Effector memory CD4-positive, alpha-beta T cell (primary cell): ENCODE data around the gene CCDC87.
A peak's percentile ranks its signal among the peaks of the same experiment; 100 is the strongest.
"Not testable (repeated sequence)": the region's sequence is repeated elsewhere in the genome, so short reads cannot be mapped to it uniquely, and the experiment has no call there.

ENCODE experiments used
- DNase-seq, 3 donors: peaks; one replicate each; pipeline ENCODE4 v3.0.0-alpha.2; 2020
- H3K27ac ChIP-seq: 2 replicates; pipeline ENCODE4 v1.7.0; 2013; ENCODE audit warnings: mild to moderate bottlenecking, low read length, moderate library complexity; ENCODE audit not compliant: insufficient read depth, poor library complexity, severe bottlenecking
- H3K27me3 ChIP-seq: replicated peaks from 2 replicates; pipeline ENCODE4 v1.7.0; 2013; ENCODE audit warnings: mild to moderate bottlenecking, low read length; ENCODE audit not compliant: insufficient read depth, control insufficient read depth, poor library complexity, severe bottlenecking
- H3K36me3 ChIP-seq: 2 replicates; pipeline ENCODE4 v1.7.0; 2013; ENCODE audit warnings: mild to moderate bottlenecking, low read length, moderate library complexity; ENCODE audit not compliant: control insufficient read depth, insufficient read depth
- H3K4me1 ChIP-seq: 2 replicates; pipeline ENCODE4 v1.7.0; 2013; ENCODE audit warnings: low read length, mild to moderate bottlenecking; ENCODE audit not compliant: control insufficient read depth, insufficient read depth, poor library complexity, severe bottlenecking
- H3K4me3 ChIP-seq: 2 replicates; pipeline ENCODE4 v1.7.0; 2013; ENCODE audit warnings: low read length, low read depth, mild to moderate bottlenecking; ENCODE audit not compliant: insufficient read depth, poor library complexity, severe bottlenecking
- H3K9me3 ChIP-seq: 2 replicates; pipeline ENCODE4 v1.7.0; 2013; ENCODE audit warnings: mild to moderate bottlenecking, low read length, moderate library complexity; ENCODE audit not compliant: control insufficient read depth

Gene CCDC87

GRCh38 chr11:66600219-66600618, 7.4 kb upstream of the CCDC87 start:
- H3K9me3 ChIP-seq: no peaks in the 10 kb centered on the region
- H3K27me3 ChIP-seq: no peaks in the 10 kb centered on the region
- H3K4me1 ChIP-seq: no peaks in the 10 kb centered on the region
- H3K36me3 ChIP-seq: peaks cover 16% of the 10 kb centered on the region
- H3K27ac ChIP-seq: no peak overlapping the region
- H3K4me3 ChIP-seq: no peak overlapping the region
- DNase-seq: no peak

GRCh38 chr11:66598993-66599392, 6.1 kb upstream of the CCDC87 start:
- H3K4me1 ChIP-seq: no peaks in the 10 kb centered on the region
- H3K27me3 ChIP-seq: no peaks in the 10 kb centered on the region
- no peak overlapping the region for H3K27ac ChIP-seq
- peaks cover 16% of the 10 kb centered on the region for H3K36me3 ChIP-seq
- H3K4me3 ChIP-seq: no peak overlapping the region
- DNase-seq: no peak
- no peaks in the 10 kb centered on the region for H3K9me3 ChIP-seq

GRCh38 chr11:66595245-66595904, 2.5 kb upstream of the CCDC87 start:
- DNase-seq: no peak
- Histone ChIP-seq H3K4me3 (no peak overlapping the region), H3K4me1 (peaks cover 11% of the 10 kb centered on the region), H3K9me3 (no peaks in the 10 kb centered on the region), H3K27ac (no peak overlapping the region), H3K27me3 (no peaks in the 10 kb centered on the region), H3K36me3 (peaks cover 13% of the 10 kb centered on the region)

- Histone ChIP-seq H3K27ac (no peak overlapping the region), H3K27me3 (no peaks in the 10 kb centered on the region)
Measured at GRCh38 chr11:66593650-66594049, 787 bp upstream of the CCDC87 start.

GRCh38 chr11:66593303-66593635, 406 bp upstream of the CCDC87 start:
- H3K4me1 ChIP-seq: peaks cover 11% of the 10 kb centered on the region

More at GRCh38 chr11:66593650-66594049, 787 bp upstream of the CCDC87 start:
- Histone ChIP-seq H3K36me3 (no peaks in the 10 kb centered on the region), H3K9me3 (no peaks in the 10 kb centered on the region), H3K4me1 (peaks cover 11% of the 10 kb centered on the region), H3K4me3 (peak overlapping the region; percentile 65)
- DNase-seq: no peak

GRCh38 chr11:66591175-66591574, 1.7 kb downstream of the CCDC87 start:
- Histone ChIP-seq H3K27me3 (no peaks in the 10 kb centered on the region), H3K27ac (no peak overlapping the region), H3K9me3 (no peaks in the 10 kb centered on the region), H3K4me1 (peaks cover 11% of the 10 kb centered on the region), H3K4me3 (no peak overlapping the region), H3K36me3 (no peaks in the 10 kb centered on the region)
- DNase-seq: no peak

More at GRCh38 chr11:66593303-66593635, 406 bp upstream of the CCDC87 start:
- Histone ChIP-seq H3K27ac (peak overlapping the region; percentile 81), H3K36me3 (no peaks in the 10 kb centered on the region), H3K27me3 (no peaks in the 10 kb centered on the region), H3K4me3 (peak overlapping the region; percentile 65), H3K9me3 (no peaks in the 10 kb centered on the region)
- no peak for DNase-seq

- H3K36me3 ChIP-seq: no peaks in the 10 kb centered on the region
- no peak overlapping the region for H3K27ac ChIP-seq
- H3K4me1 ChIP-seq: peaks cover 11% of the 10 kb centered on the region
- no peak overlapping the region for H3K4me3 ChIP-seq
- no peaks in the 10 kb centered on the region for H3K27me3 ChIP-seq
- no peaks in the 10 kb centered on the region for H3K9me3 ChIP-seq
- no peak for DNase-seq
Measured at GRCh38 chr11:66589996-66590675, 2.7 kb downstream of the CCDC87 start.

- DNase-seq, H3K27ac ChIP-seq, H3K36me3 ChIP-seq, H3K27me3 ChIP-seq, H3K9me3 ChIP-seq, H3K4me3 ChIP-seq: not testable (repeated sequence)
- H3K4me1 ChIP-seq: peaks cover 11% of the 10 kb centered on the region
Measured at GRCh38 chr11:66589315-66589714, 3.5 kb downstream of the CCDC87 start.

GRCh38 chr11:66586136-66586535, 6.7 kb downstream of the CCDC87 start:
- no peaks in the 10 kb centered on the region for H3K36me3 ChIP-seq
- DNase-seq: no peak
- no peak overlapping the region for H3K4me3 ChIP-seq
- H3K4me1 ChIP-seq: no peaks in the 10 kb centered on the region
- peaks cover 2% of the 10 kb centered on the region for H3K9me3 ChIP-seq
- H3K27ac ChIP-seq: no peak overlapping the region
- H3K27me3 ChIP-seq: no peaks in the 10 kb centered on the region

GRCh38 chr11:66585447-66585846, 7.4 kb downstream of the CCDC87 start:
- H3K4me1 ChIP-seq, H3K27ac ChIP-seq, H3K36me3 ChIP-seq, H3K4me3 ChIP-seq, H3K27me3 ChIP-seq, H3K9me3 ChIP-seq, DNase-seq: not testable (repeated sequence)
